Astrocyte (in vitro differentiated cells and primary cell): Measurements from ENCODE around the gene TSC2. TPM values are rescaled to one million over a fixed set of nuclear protein-coding genes. Genes with fewer than 3 reads are reported as not detected.

Experiments
- DNase-seq: peaks from one replicate; pipeline ENCODE4 v3.0.0-alpha.2; 2010; ENCODE audit warnings: low read depth
- FAIRE-seq: peaks from 2 replicates; lab custom pipeline; 2011; peaks lifted over from hg19 to GRCh38; lab: Jason Lieb, UNC
- H2AFZ ChIP-seq: 2 replicates; pipeline ENCODE4 v1.6.0; 2012; ENCODE audit warnings: low read depth, low read length, inconsistent platforms
- H3K27ac ChIP-seq: 2 replicates; pipeline ENCODE4 v1.5.1; 2011; ENCODE audit warnings: low read depth, low read length, inconsistent platforms
- H3K27me3 ChIP-seq: 2 replicates; pipeline ENCODE4 v1.6.0; 2011; ENCODE audit warnings: low read length, inconsistent platforms; ENCODE audit not compliant: insufficient read depth
- H3K36me3 ChIP-seq: 2 replicates; pipeline ENCODE4 v1.5.1; 2011; ENCODE audit warnings: low read length, inconsistent platforms; ENCODE audit not compliant: insufficient read depth
- H3K4me1 ChIP-seq: 2 replicates; pipeline ENCODE4 v1.5.1; 2011; ENCODE audit warnings: low read length, inconsistent platforms; ENCODE audit not compliant: insufficient read depth
- H3K4me2 ChIP-seq: 2 replicates; pipeline ENCODE4 v1.6.0; 2012; ENCODE audit warnings: low read length, inconsistent platforms
- H3K4me3 ChIP-seq: 2 replicates; pipeline ENCODE4 v1.5.1; 2011; ENCODE audit warnings: low read depth, mild to moderate bottlenecking, low read length, inconsistent platforms; ENCODE audit not compliant: insufficient read depth
- H3K79me2 ChIP-seq: 2 replicates; pipeline ENCODE4 v1.6.0; 2012; ENCODE audit warnings: mild to moderate bottlenecking, low read length, inconsistent platforms; ENCODE audit not compliant: insufficient read depth
- H3K9ac ChIP-seq: 2 replicates; pipeline ENCODE4 v1.6.0; 2012; ENCODE audit warnings: mild to moderate bottlenecking, low read length, inconsistent platforms
- H3K9me3 ChIP-seq: 2 replicates; pipeline ENCODE4 v1.5.1; 2012; ENCODE audit warnings: low read depth, mild to moderate bottlenecking, low read length, inconsistent platforms; ENCODE audit not compliant: insufficient read depth
- H4K20me1 ChIP-seq: 2 replicates; pipeline ENCODE4 v1.6.0; 2012; ENCODE audit warnings: low read length, inconsistent platforms; ENCODE audit not compliant: insufficient read depth
- H3K27ac Mint-ChIP-seq: one replicate; pipeline ENCODE4 v1.8.0; 2021; ENCODE audit warnings: mild to moderate bottlenecking, mixed read lengths; ENCODE audit not compliant: unreplicated experiment
- H3K27me3 Mint-ChIP-seq: one replicate; pipeline ENCODE4 v1.8.0; 2021; ENCODE audit warnings: low read depth, mixed read lengths; ENCODE audit not compliant: unreplicated experiment
- H3K36me3 Mint-ChIP-seq: one replicate; pipeline ENCODE4 v1.8.0; 2021; ENCODE audit warnings: low read depth, mixed read lengths; ENCODE audit not compliant: unreplicated experiment
- H3K4me1 Mint-ChIP-seq: one replicate; pipeline ENCODE4 v1.8.0; 2021; ENCODE audit warnings: low read depth, mixed read lengths; ENCODE audit not compliant: unreplicated experiment
- H3K4me3 Mint-ChIP-seq: one replicate; pipeline ENCODE4 v1.8.0; 2021; ENCODE audit warnings: mild to moderate bottlenecking, moderate library complexity, mixed read lengths; ENCODE audit not compliant: unreplicated experiment
- H3K9me3 Mint-ChIP-seq: one replicate; pipeline ENCODE4 v1.8.0; 2021; ENCODE audit warnings: mild to moderate bottlenecking, mixed read lengths; ENCODE audit not compliant: unreplicated experiment
- EZH2 ChIP-seq: IDR thresholded peaks from 2 replicates; pipeline ENCODE4 v1.6.1; 2012; ENCODE audit warnings: mild to moderate bottlenecking, low read length, inconsistent platforms; ENCODE audit not compliant: insufficient read depth
- total RNA-seq: library from RNA; stranded (reverse); gene quantifications from 2 replicates; pipeline ENCODE4 v1.2.1, GENCODE V29; 2021
- TF ChIP-seq, protein P1 (sequence below): IDR thresholded peaks from 2 replicates; pipeline ENCODE4 v1.5.1; 2011; ENCODE audit warnings: low read depth, mild to moderate bottlenecking, inconsistent platforms, low read length, moderate library complexity; ENCODE audit not compliant: insufficient read depth

TSC2 gene
- total RNA-seq, 1 donor from 2014 or later = 89.5 TPM

- H3K4me3 ChIP-seq = no peak overlapping the region
- no peaks in the 10 kb centered on the region for H3K27me3 ChIP-seq
- H3K79me2 ChIP-seq = no peaks in the 10 kb centered on the region
- peaks cover 22% of the 10 kb centered on the region for H3K36me3 Mint-ChIP-seq
- no peak overlapping the region for H3K27ac ChIP-seq
- no peaks in the 10 kb centered on the region for H3K27me3 Mint-ChIP-seq
- no peak for TF ChIP-seq EZH2
- TF ChIP-seq, protein P1, sequence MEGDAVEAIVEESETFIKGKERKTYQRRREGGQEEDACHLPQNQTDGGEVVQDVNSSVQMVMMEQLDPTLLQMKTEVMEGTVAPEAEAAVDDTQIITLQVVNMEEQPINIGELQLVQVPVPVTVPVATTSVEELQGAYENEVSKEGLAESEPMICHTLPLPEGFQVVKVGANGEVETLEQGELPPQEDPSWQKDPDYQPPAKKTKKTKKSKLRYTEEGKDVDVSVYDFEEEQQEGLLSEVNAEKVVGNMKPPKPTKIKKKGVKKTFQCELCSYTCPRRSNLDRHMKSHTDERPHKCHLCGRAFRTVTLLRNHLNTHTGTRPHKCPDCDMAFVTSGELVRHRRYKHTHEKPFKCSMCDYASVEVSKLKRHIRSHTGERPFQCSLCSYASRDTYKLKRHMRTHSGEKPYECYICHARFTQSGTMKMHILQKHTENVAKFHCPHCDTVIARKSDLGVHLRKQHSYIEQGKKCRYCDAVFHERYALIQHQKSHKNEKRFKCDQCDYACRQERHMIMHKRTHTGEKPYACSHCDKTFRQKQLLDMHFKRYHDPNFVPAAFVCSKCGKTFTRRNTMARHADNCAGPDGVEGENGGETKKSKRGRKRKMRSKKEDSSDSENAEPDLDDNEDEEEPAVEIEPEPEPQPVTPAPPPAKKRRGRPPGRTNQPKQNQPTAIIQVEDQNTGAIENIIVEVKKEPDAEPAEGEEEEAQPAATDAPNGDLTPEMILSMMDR = no peak
- peaks cover under 1% of the 10 kb centered on the region for H3K36me3 ChIP-seq
- DNase-seq = no peak
- no peaks in the 10 kb centered on the region for H3K4me1 Mint-ChIP-seq
- H3K4me1 ChIP-seq = no peaks in the 10 kb centered on the region
- FAIRE-seq = no peak
- no peak overlapping the region for H2AFZ ChIP-seq
- H3K9me3 Mint-ChIP-seq = no peaks in the 10 kb centered on the region
- no peak overlapping the region for H3K27ac Mint-ChIP-seq
- H3K9me3 ChIP-seq = no peaks in the 10 kb centered on the region
- H3K4me3 Mint-ChIP-seq = no peak overlapping the region
- H3K9ac ChIP-seq = no peak overlapping the region
- no peak overlapping the region for H3K4me2 ChIP-seq
- no peaks in the 10 kb centered on the region for H4K20me1 ChIP-seq
Measured at GRCh38 chr16:2074071-2074470, 26.3 kb downstream of the TSC2 start.

DNA sequence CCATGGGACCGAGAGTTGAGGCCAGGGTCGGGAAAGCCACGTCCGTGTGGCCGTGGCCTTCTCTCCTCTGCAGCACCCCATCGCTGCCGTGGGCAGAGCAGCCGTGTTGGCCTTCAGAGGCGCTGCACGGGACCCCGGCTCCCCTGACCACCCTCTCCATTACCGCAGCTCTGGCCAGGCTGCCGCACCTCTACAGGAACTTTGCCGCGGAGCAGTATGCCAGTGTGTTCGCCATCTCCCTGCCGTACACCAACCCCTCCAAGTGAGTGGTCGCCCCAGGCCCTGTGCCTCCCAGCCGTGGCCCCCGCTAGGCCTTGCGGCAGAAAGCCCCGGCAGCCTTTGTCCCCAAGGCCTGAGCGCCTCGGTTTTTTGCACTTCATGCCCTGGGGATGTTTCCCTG, 27.8 kb downstream of the TSC2 start:
- no peak overlapping the region for H2AFZ ChIP-seq
- no peaks in the 10 kb centered on the region for H3K27me3 Mint-ChIP-seq
- no peaks in the 10 kb centered on the region for H3K79me2 ChIP-seq
- no peak overlapping the region for H3K4me2 ChIP-seq
- no peak for DNase-seq
- H3K9me3 Mint-ChIP-seq = no peaks in the 10 kb centered on the region
- H3K4me3 ChIP-seq = no peak overlapping the region
- no peaks in the 10 kb centered on the region for H3K9me3 ChIP-seq
- no peak overlapping the region for H3K4me3 Mint-ChIP-seq
- H3K27me3 ChIP-seq = no peaks in the 10 kb centered on the region
- H3K4me1 ChIP-seq = no peaks in the 10 kb centered on the region
- no peaks in the 10 kb centered on the region for H3K36me3 ChIP-seq
- H3K27ac Mint-ChIP-seq = no peak overlapping the region
- peaks cover 20% of the 10 kb centered on the region for H3K36me3 Mint-ChIP-seq
- H3K4me1 Mint-ChIP-seq = no peaks in the 10 kb centered on the region
- H3K9ac ChIP-seq = no peak overlapping the region
- TF ChIP-seq, protein P1 = no peak
- no peak for TF ChIP-seq EZH2
- H3K27ac ChIP-seq = no peak overlapping the region
- no peaks in the 10 kb centered on the region for H4K20me1 ChIP-seq
- no peak for FAIRE-seq

DNA sequence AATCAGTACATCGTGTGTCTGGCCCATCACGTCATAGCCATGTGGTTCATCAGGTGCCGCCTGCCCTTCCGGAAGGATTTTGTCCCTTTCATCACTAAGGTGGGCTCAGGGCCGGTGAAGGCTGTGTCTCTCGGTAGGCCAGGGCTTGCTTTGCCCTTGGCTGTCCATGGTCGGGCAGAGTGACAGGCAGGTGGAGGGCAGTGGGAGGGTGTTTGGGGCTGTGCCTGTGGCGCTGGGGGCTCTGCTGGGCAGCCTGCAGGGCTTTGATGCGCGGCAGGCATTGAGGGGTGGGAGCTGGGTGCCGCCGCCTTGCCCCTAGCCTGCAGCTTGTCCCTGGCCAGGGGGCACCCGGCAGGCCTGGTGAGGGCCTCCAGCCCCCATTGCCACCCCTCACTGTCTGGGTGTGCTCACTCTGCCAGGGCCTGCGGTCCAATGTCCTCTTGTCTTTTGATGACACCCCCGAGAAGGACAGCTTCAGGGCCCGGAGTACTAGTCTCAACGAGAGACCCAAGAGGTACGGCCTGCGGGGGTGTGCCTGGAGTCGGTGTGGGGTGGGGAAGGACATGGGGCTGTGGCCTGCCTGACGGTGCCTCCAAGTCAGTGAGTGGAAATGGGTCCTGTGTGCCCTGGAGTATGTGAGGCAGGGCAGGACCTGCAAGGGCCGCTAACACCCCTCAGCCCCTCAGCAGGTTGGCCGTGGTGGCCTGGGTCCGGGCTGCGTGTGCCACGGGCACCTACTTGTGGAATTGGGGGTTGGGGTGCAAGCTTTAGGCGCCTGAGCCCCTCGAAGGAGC, 28.5 kb downstream of the TSC2 start:
- H3K27ac ChIP-seq = no peak overlapping the region
- FAIRE-seq (no peak), DNase-seq (no peak)
- no peaks in the 10 kb centered on the region for H3K4me1 Mint-ChIP-seq
- peaks cover 20% of the 10 kb centered on the region for H3K36me3 Mint-ChIP-seq
- no peaks in the 10 kb centered on the region for H3K4me1 ChIP-seq
- no peaks in the 10 kb centered on the region for H3K9me3 ChIP-seq
- H3K9me3 Mint-ChIP-seq = no peaks in the 10 kb centered on the region
- no peak overlapping the region for H3K9ac ChIP-seq
- H3K4me3 Mint-ChIP-seq = no peak overlapping the region
- H4K20me1 ChIP-seq = no peaks in the 10 kb centered on the region
- H3K4me3 ChIP-seq = no peak overlapping the region
- H3K27me3 Mint-ChIP-seq = no peaks in the 10 kb centered on the region
- H2AFZ ChIP-seq = no peak overlapping the region
- no peak overlapping the region for H3K27ac Mint-ChIP-seq
- H3K27me3 ChIP-seq = no peaks in the 10 kb centered on the region
- no peak overlapping the region for H3K4me2 ChIP-seq
- H3K36me3 ChIP-seq = no peaks in the 10 kb centered on the region
- no peak for TF ChIP-seq EZH2
- TF ChIP-seq, protein P1 = no peak
- no peaks in the 10 kb centered on the region for H3K79me2 ChIP-seq
